Esophagus muscularis mucosa (tissue), 4 donors: ENCODE data around the gene PPP1R3D.

Experiments
- EP300 ChIP-seq: sonication (generic); formaldehyde crosslinking; IDR thresholded peaks from one replicate; pipeline ENCODE4 v1.6.1; 2017; ENCODE audit warnings: antibody characterized with exemption
- POLR2A ChIP-seq: fragments of 450-650 bp; IDR thresholded peaks from one replicate; pipeline ENCODE4 v1.6.1; 2017; ENCODE audit warnings: antibody characterized with exemption, moderate library complexity, mild to moderate bottlenecking, low read depth
- POLR2AphosphoS5 ChIP-seq, 2 donors: sonication (generic); formaldehyde crosslinking; IDR thresholded peaks; one replicate each; pipeline ENCODE4 v1.6.1; 2017; ENCODE audit warnings: antibody characterized with exemption in 2 of 2
- TF ChIP-seq, protein P1 (sequence below), 3 experiments: fragments of 200-600 bp in 2 of 3; fragments of 450-650 bp in 1 of 3; sonication (generic) in 2 of 3; IDR thresholded peaks; one replicate each; pipeline ENCODE4 v1.5.1; 2017 to 2019; ENCODE audit warnings: antibody characterized with exemption in 3 of 3, mild to moderate bottlenecking in 2 of 3, moderate library complexity in 1 of 3

- TF ChIP-seq, protein P1, sequence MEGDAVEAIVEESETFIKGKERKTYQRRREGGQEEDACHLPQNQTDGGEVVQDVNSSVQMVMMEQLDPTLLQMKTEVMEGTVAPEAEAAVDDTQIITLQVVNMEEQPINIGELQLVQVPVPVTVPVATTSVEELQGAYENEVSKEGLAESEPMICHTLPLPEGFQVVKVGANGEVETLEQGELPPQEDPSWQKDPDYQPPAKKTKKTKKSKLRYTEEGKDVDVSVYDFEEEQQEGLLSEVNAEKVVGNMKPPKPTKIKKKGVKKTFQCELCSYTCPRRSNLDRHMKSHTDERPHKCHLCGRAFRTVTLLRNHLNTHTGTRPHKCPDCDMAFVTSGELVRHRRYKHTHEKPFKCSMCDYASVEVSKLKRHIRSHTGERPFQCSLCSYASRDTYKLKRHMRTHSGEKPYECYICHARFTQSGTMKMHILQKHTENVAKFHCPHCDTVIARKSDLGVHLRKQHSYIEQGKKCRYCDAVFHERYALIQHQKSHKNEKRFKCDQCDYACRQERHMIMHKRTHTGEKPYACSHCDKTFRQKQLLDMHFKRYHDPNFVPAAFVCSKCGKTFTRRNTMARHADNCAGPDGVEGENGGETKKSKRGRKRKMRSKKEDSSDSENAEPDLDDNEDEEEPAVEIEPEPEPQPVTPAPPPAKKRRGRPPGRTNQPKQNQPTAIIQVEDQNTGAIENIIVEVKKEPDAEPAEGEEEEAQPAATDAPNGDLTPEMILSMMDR (IDR thresholded peaks at IDR 0.05), result no peak
- TF ChIP-seq POLR2A (no peak), POLR2AphosphoS5 (IDR thresholded peaks at IDR 0.05) (no peak), EP300 (no peak)
Observed at GRCh38 chr20:59920944-59921343, 19.2 kb downstream of the PPP1R3D start.
